HEK293 (cell line): ENCODE results near the gene EML1.

Source experiments
- CTCF ChIA-PET: fragments of 350-600 bp; formaldehyde crosslinking; extraction: SDS; loops from one replicate; lab custom pipeline; 2021; ENCODE audit warnings: antibody characterized with exemption; lab: Yijun Ruan, JAX
- POLR2A ChIA-PET: fragments of 300-600 bp; formaldehyde crosslinking; extraction: SDS; loops from one replicate; lab custom pipeline; 2020; ENCODE audit warnings: antibody characterized with exemption, inconsistent platforms; lab: Yijun Ruan, JAX
- H3K27ac ChIP-seq: fragments of 200-500 bp; sonication (Bioruptor generic); 2 replicates; pipeline ENCODE4 v1.5.1; 2014; ENCODE audit warnings: low read depth, low read length, control low read depth, inconsistent platforms; ENCODE audit errors: extremely low read depth
- H3K36me3 ChIP-seq, 2 experiments: fragments of 200-500 bp in 1 of 2; sonication (Bioruptor generic) in 1 of 2; 1 replicate in 1 of 2; 2 replicates in 1 of 2; pipeline ENCODE4 v1.5.1; 2014 to 2017; ENCODE audit warnings: inconsistent platforms in 2 of 2, low read length in 2 of 2; ENCODE audit not compliant: control insufficient read depth in 2 of 2, insufficient read depth in 1 of 2
- H3K4me1 ChIP-seq: fragments of 200-500 bp; sonication (Bioruptor generic); 2 replicates; pipeline ENCODE4 v1.5.1; 2014; ENCODE audit warnings: mild to moderate bottlenecking, low read length, inconsistent platforms; ENCODE audit not compliant: control insufficient read depth, insufficient read depth
- H3K4me3 ChIP-seq: 2 replicates; pipeline ENCODE4 v1.5.1; 2011; ENCODE audit warnings: low read depth, mild to moderate bottlenecking, control low read depth, low read length, moderate library complexity
- H3K9me3 ChIP-seq: fragments of 200-500 bp; sonication (Bioruptor generic); 2 replicates; pipeline ENCODE4 v1.5.1; 2014; ENCODE audit warnings: low read depth, low read length, inconsistent platforms; ENCODE audit not compliant: control insufficient read depth, insufficient read depth
- BCL11B ChIP-seq: fragments of 450-650 bp; formaldehyde crosslinking; IDR thresholded peaks from 2 replicates; pipeline ENCODE4 v1.5.1; 2016; ENCODE audit warnings: low read depth, missing biosample characterization, missing genetic modification characterization
- HIC1 ChIP-seq: fragments of 450-650 bp; formaldehyde crosslinking; IDR thresholded peaks from 2 replicates; pipeline ENCODE4 v1.5.1; 2016; ENCODE audit warnings: missing biosample characterization, missing genetic modification characterization
- PRDM10 ChIP-seq: fragments of 450-650 bp; formaldehyde crosslinking; IDR thresholded peaks from 2 replicates; pipeline ENCODE4 v1.5.1; 2016; ENCODE audit warnings: missing biosample characterization, missing genetic modification characterization
- SCRT2 ChIP-seq: fragments of 450-650 bp; formaldehyde crosslinking; IDR thresholded peaks from 2 replicates; pipeline ENCODE4 v1.5.1; 2016; ENCODE audit warnings: missing biosample characterization, missing genetic modification characterization
- ZBTB44 ChIP-seq: fragments of 450-650 bp; IDR thresholded peaks from 2 replicates; pipeline ENCODE4 v1.5.1; 2018; ENCODE audit warnings: missing biosample characterization, mild to moderate bottlenecking, missing genetic modification characterization
- ZNF133 ChIP-seq: fragments of 450-650 bp; formaldehyde crosslinking; IDR thresholded peaks from 2 replicates; pipeline ENCODE4 v1.5.1; 2016; ENCODE audit warnings: missing biosample characterization, missing genetic modification characterization
- ZNF302 ChIP-seq: fragments of 450-650 bp; formaldehyde crosslinking; IDR thresholded peaks from 2 replicates; pipeline ENCODE4 v1.5.1; 2016; ENCODE audit warnings: missing biosample characterization, missing genetic modification characterization, low read depth
- ZNF311 ChIP-seq: fragments of 450-650 bp; formaldehyde crosslinking; IDR thresholded peaks from 2 replicates; pipeline ENCODE4 v1.5.1; 2017; ENCODE audit warnings: missing biosample characterization, missing genetic modification characterization, borderline replicate concordance
- ZNF324 ChIP-seq: fragments of 450-650 bp; formaldehyde crosslinking; IDR thresholded peaks from 2 replicates; pipeline ENCODE4 v1.5.1; 2016; ENCODE audit warnings: missing biosample characterization, missing genetic modification characterization
- ZNF341 ChIP-seq: fragments of 450-650 bp; formaldehyde crosslinking; IDR thresholded peaks from 2 replicates; pipeline ENCODE4; 2016; ENCODE audit warnings: low read depth, missing biosample characterization, missing genetic modification characterization
- ZNF423 ChIP-seq: fragments of 450-650 bp; formaldehyde crosslinking; IDR thresholded peaks from 2 replicates; pipeline ENCODE4 v1.5.1; 2016; ENCODE audit warnings: missing biosample characterization, missing genetic modification characterization
- ZNF473 ChIP-seq: fragments of 450-650 bp; formaldehyde crosslinking; IDR thresholded peaks from 2 replicates; pipeline ENCODE4 v1.5.1; 2017; ENCODE audit warnings: missing biosample characterization, missing genetic modification characterization
- ZNF521 ChIP-seq: fragments of 450-650 bp; formaldehyde crosslinking; IDR thresholded peaks from 2 replicates; pipeline ENCODE4 v1.5.1; 2017; ENCODE audit warnings: missing biosample characterization, mild to moderate bottlenecking, missing genetic modification characterization
- ZNF580 ChIP-seq: fragments of 450-650 bp; formaldehyde crosslinking; IDR thresholded peaks from 2 replicates; pipeline ENCODE4 v1.5.1; 2016; ENCODE audit warnings: missing biosample characterization, missing genetic modification characterization
- ZNF645 ChIP-seq: fragments of 450-650 bp; formaldehyde crosslinking; IDR thresholded peaks from 2 replicates; pipeline ENCODE4; 2016; ENCODE audit warnings: missing biosample characterization, missing genetic modification characterization
- ZSCAN18 ChIP-seq: fragments of 450-650 bp; formaldehyde crosslinking; IDR thresholded peaks from 2 replicates; pipeline ENCODE4 v1.5.1; 2016; ENCODE audit warnings: missing biosample characterization, missing genetic modification characterization

EML1 gene

GRCh38 chr14:99790978-99791376, 2.2 kb upstream of the EML1 start (continued):
- TF ChIP-seq HIC1 (tag by site-specific recombination) (no peak), ZNF473 (tag by site-specific recombination) (no peak), ZNF645 (tag by site-specific recombination) (no peak), ZNF324 (no peak), ZNF423 (no peak), ZNF302 (tag by site-specific recombination) (no peak), ZSCAN18 (tag by site-specific recombination) (no peak), ZBTB44 (no peak), ZNF580 (no peak)

- POLR2A ChIA-PET, result no interaction called here
- Histone ChIP-seq H3K36me3 (no peaks in the 10 kb centered on the region), H3K27ac (no peak overlapping the region), H3K4me1 (peaks cover 11% of the 10 kb centered on the region), H3K9me3 (no peaks in the 10 kb centered on the region), H3K4me3 (no peak overlapping the region)
- CTCF ChIA-PET, result interaction anchor here (0.6 to 3.6 kb wide), 9 partner anchors 11 to 749 kb away, joined by 3 to 13 read pairs (median 4); no protein-coding TSS in a partner anchor
- TF ChIP-seq ZNF521 (tag by site-specific recombination), result no peak
- TF ChIP-seq BCL11B (tag by site-specific recombination), result no peak
- TF ChIP-seq ZNF341, result peak; percentile 92
- TF ChIP-seq SCRT2, result 0 out of 2 replicates have a peak, but pooled peaks have one; percentile 40
These were observed 1.6 kb upstream of the EML1 start for GRCh38 chr14:99791476-99792209.

GRCh38 chr14:99792210-99792535, 1.0 kb upstream of the EML1 start:
- POLR2A ChIA-PET, result interaction anchor here (0.8 kb wide), 1 partner anchor 30 kb away, joined by 3 read pairs; no protein-coding TSS in a partner anchor

More at GRCh38 chr14:99792210-99792535, 1.0 kb upstream of the EML1 start:
- Histone ChIP-seq H3K27ac (no peak overlapping the region), H3K9me3 (no peaks in the 10 kb centered on the region), H3K36me3 (no peaks in the 10 kb centered on the region), H3K4me3 (no peak overlapping the region), H3K4me1 (peaks cover 11% of the 10 kb centered on the region)
- CTCF ChIA-PET, result interaction anchor here (0.7 to 3.6 kb wide), 6 partner anchors 17 to 748 kb away, joined by 3 to 13 read pairs (median 4); no protein-coding TSS in a partner anchor
- TF ChIP-seq ZNF311 (tag by site-specific recombination) (no peak), ZNF133 (tag by site-specific recombination) (no peak), PRDM10 (peak; percentile 38)
